PC-9 (cell line): Measurements from ENCODE around the gene SF3B2. TPM values are rescaled to one million over a fixed set of nuclear protein-coding genes. Genes with fewer than 3 reads are reported as not detected.
A peak's percentile ranks its signal among the peaks of the same experiment; 100 is the strongest.

ENCODE experiments used
- BruUV-seq: library from RNA; stranded (reverse); fragments of 400-500 nt; replicated peaks from 2 replicates; lab custom pipeline; 2021; lab: Mats Ljungman, UMichigan
- CTCF ChIA-PET: fragments of 300-600 bp; sonication (Branson Sonifier 250); formaldehyde crosslinking; loops from one replicate; lab custom pipeline; 2022; ENCODE audit warnings: antibody characterized with exemption; lab: Charles Lee
- POLR2A ChIA-PET: fragments of 300-600 bp; sonication (Branson Sonifier 250); formaldehyde crosslinking; loops from one replicate; lab custom pipeline; 2022; ENCODE audit warnings: antibody characterized with exemption; ENCODE audit not compliant: unreplicated experiment; lab: Charles Lee
- DNase-seq, 2 experiments: peaks; one replicate each; pipeline versions ENCODE4 v3.0.0 to v3.0.0-alpha.2; 2015 to 2022; ENCODE audit warnings: mixed read lengths in 1 of 2
- H2AFZ ChIP-seq: fragments of 200-600 bp; sonication (generic); 2 replicates; pipeline ENCODE4 v1.8.1; 2017; ENCODE audit warnings: antibody characterized with exemption
- H3F3A ChIP-seq: fragments of 200-600 bp; sonication (generic); 2 replicates; pipeline ENCODE4 v1.8.1; 2017; ENCODE audit warnings: antibody characterized with exemption, mild to moderate bottlenecking, low read depth; ENCODE audit not compliant: insufficient read depth
- H3K27ac ChIP-seq: fragments of 200-600 bp; sonication (generic); 2 replicates; pipeline ENCODE4 v1.6.1; 2016; ENCODE audit warnings: mixed run types
- H3K27me3 ChIP-seq: fragments of 200-600 bp; sonication (generic); 2 replicates; pipeline ENCODE4 v1.6.1; 2016; ENCODE audit warnings: low read depth, mixed run types; ENCODE audit not compliant: insufficient read depth
- H3K36me3 ChIP-seq: fragments of 200-600 bp; sonication (generic); 2 replicates; pipeline ENCODE4 v1.6.1; 2016; ENCODE audit warnings: low read depth, mixed run types
- H3K4me1 ChIP-seq: fragments of 200-600 bp; sonication (generic); replicated peaks from 2 replicates; pipeline ENCODE4 v1.6.1; 2016; ENCODE audit warnings: mixed run types; ENCODE audit not compliant: insufficient read depth
- H3K4me2 ChIP-seq: fragments of 200-600 bp; sonication (generic); 2 replicates; pipeline ENCODE4 v1.6.1; 2017; ENCODE audit warnings: mixed run types
- H3K4me3 ChIP-seq: fragments of 200-600 bp; sonication (generic); 2 replicates; pipeline ENCODE4 v1.6.1; 2016; ENCODE audit warnings: mixed run types
- H3K79me2 ChIP-seq: fragments of 200-600 bp; sonication (generic); 2 replicates; pipeline ENCODE4 v1.6.1; 2017; ENCODE audit warnings: low read depth, mixed run types
- H3K9me2 ChIP-seq: fragments of 200-600 bp; sonication (generic); 2 replicates; pipeline ENCODE4 v1.8.1; 2017; ENCODE audit warnings: mild to moderate bottlenecking; ENCODE audit not compliant: insufficient read depth
- H3K9me3 ChIP-seq: fragments of 200-600 bp; sonication (generic); 2 replicates; pipeline ENCODE4 v1.8.1; 2016; ENCODE audit warnings: low read depth; ENCODE audit not compliant: insufficient read depth
- H4K20me1 ChIP-seq: fragments of 200-600 bp; sonication (generic); 2 replicates; pipeline ENCODE4 v1.8.1; 2017; ENCODE audit not compliant: insufficient read depth
- CTCF ChIP-seq: fragments of 200-600 bp; sonication (generic); conservative IDR thresholded peaks from 2 replicates; pipeline ENCODE4 v1.6.1; 2017; ENCODE audit warnings: mixed run types, antibody characterized with exemption, mild to moderate bottlenecking, moderate library complexity
- EZH2 ChIP-seq: fragments of 200-600 bp; sonication (generic); IDR thresholded peaks from 2 replicates; pipeline ENCODE4 v1.8.0; 2017; ENCODE audit warnings: antibody characterized with exemption, low read depth
- intact Hi-C: fragments of 100-400 bp; cut with micrococcal nuclease; formaldehyde crosslinking; loops from one replicate; pipeline ENCODE4 v1.10.0; 2022; ENCODE audit not compliant: unreplicated experiment
- total RNA-seq: library from RNA; stranded (reverse); gene quantifications from 2 replicates; pipeline ENCODE4 v1.2.3, GENCODE V29; 2021

SF3B2 gene
- total RNA-seq, 1 experiment from 2014 or later: 224 TPM

GRCh38 chr11:66067640-66068039 lies 15.5 kb downstream of the SF3B2 start:
- POLR2A ChIA-PET: interaction anchor here (0.6 kb wide), 1 partner anchor 65 kb away, joined by 4 read pairs; no protein-coding TSS in a partner anchor
- intact Hi-C loops: loop anchor here (1.0 to 10.0 kb wide), 3 partner anchors 67 to 183 kb away; partner anchors contain the start of gene FIBP
- CTCF ChIA-PET: interaction anchor here (0.7 to 1.8 kb wide), 3 partner anchors 22 to 160 kb away, joined by 3 to 4 read pairs (median 3); no protein-coding TSS in a partner anchor
- Histone ChIP-seq H3K9me2 (no peaks in the 10 kb centered on the region), H3K9me3 (no peaks in the 10 kb centered on the region), H3F3A (peaks cover 70% of the 10 kb centered on the region), H3K4me3 (no peak overlapping the region), H3K36me3 (peaks cover 50% of the 10 kb centered on the region), H3K27ac (no peak overlapping the region; the same call in 1 of the 2 replicates), H2AFZ (no peak overlapping the region), H3K4me1 (peaks cover 22% of the 10 kb centered on the region), H4K20me1 (peaks cover 26% of the 10 kb centered on the region), H3K79me2 (peaks cover 19% of the 10 kb centered on the region), H3K27me3 (no peaks in the 10 kb centered on the region), H3K4me2 (no peak overlapping the region)
- no peak for DNase-seq
- BruUV-seq: no TSS peak
- TF ChIP-seq CTCF: no peak
- no peak for TF ChIP-seq EZH2

DNA sequence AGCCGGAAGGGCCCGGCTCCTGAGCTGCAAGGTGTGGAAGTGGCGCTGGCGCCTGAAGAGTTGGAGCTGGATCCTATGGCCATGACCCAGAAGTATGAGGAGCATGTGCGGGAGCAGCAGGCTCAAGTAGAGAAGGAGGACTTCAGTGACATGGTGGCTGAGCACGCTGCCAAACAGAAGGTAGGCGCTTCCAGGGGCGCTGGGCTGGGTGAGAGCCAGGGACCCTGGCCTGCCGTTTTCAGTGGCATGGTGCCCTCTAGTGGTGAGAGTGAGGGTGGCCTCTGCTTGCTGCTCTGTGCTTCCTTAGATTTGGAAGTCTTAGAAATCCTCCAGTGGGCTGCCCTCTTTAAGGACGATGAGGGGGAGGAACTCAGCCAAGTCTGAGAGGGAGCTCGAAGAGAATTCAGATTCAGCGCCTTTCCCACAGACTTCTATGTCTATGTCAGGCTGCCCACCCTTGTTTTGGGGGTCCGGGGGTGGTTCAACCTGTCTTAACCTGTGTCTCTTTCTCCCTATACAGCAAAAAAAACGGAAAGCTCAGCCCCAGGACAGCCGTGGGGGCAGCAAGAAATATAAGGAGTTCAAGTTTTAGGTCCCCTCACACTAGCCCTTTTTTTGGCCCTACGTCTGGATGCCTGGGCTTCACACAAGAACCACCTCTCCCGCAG lies 16.1 kb downstream of the SF3B2 start:
- H2AFZ ChIP-seq: no peak overlapping the region
- peaks cover 26% of the 10 kb centered on the region for H4K20me1 ChIP-seq
- no TSS peak for BruUV-seq
- POLR2A ChIA-PET: interaction anchor here (0.6 kb wide), 1 partner anchor 65 kb away, joined by 4 read pairs; no protein-coding TSS in a partner anchor
- H3F3A ChIP-seq: peaks cover 70% of the 10 kb centered on the region
- H3K4me3 ChIP-seq: no peak overlapping the region
- TF ChIP-seq CTCF: peak; percentile 97
- no peak for TF ChIP-seq EZH2
- CTCF ChIA-PET: interaction anchor here (0.7 to 1.8 kb wide), 7 partner anchors 13 to 180 kb away, joined by 3 to 25 read pairs (median 4); partner anchors contain the start of gene FIBP
- peaks cover 22% of the 10 kb centered on the region for H3K4me1 ChIP-seq
- peak; percentile 51 to 82 for DNase-seq
- intact Hi-C loops: loop anchor here (1.0 to 10.0 kb wide), 3 partner anchors 66 to 183 kb away; partner anchors contain the start of gene FIBP
- peaks cover 43% of the 10 kb centered on the region for H3K36me3 ChIP-seq
- H3K27ac ChIP-seq: no peak overlapping the region; the same call in 1 of the 2 replicates
- H3K4me2 ChIP-seq: no peak overlapping the region
- H3K9me3 ChIP-seq: no peaks in the 10 kb centered on the region
- peaks cover 25% of the 10 kb centered on the region for H3K79me2 ChIP-seq
- no peaks in the 10 kb centered on the region for H3K27me3 ChIP-seq
- H3K9me2 ChIP-seq: no peaks in the 10 kb centered on the region

GRCh38 chr11:66068923-66069714 lies 17.0 kb downstream of the SF3B2 start:
- Histone ChIP-seq H4K20me1 (peaks cover 26% of the 10 kb centered on the region), H3K27ac (no peak overlapping the region), H2AFZ (no peak overlapping the region), H3K4me2 (peak overlapping the region; percentile 76), H3K9me2 (no peaks in the 10 kb centered on the region), H3K9me3 (no peaks in the 10 kb centered on the region), H3K4me1 (peaks cover 22% of the 10 kb centered on the region), H3K4me3 (peak overlapping the region; percentile 58; the same call in 1 of the 2 replicates), H3F3A (peaks cover 63% of the 10 kb centered on the region), H3K36me3 (peaks cover 38% of the 10 kb centered on the region), H3K27me3 (no peaks in the 10 kb centered on the region), H3K79me2 (peaks cover 25% of the 10 kb centered on the region)
- ChIA-PET CTCF (interaction anchor here (0.6 to 1.8 kb wide), 6 partner anchors 12 to 181 kb away, joined by 3 to 25 read pairs (median 6); partner anchors contain the start of gene FIBP), POLR2A (interaction anchor here (0.7 kb wide), 1 partner anchor 135 kb away, joined by 5 read pairs; no protein-coding TSS in a partner anchor)
- TF ChIP-seq CTCF (no peak; the same call in 1 of the 2 replicates), EZH2 (no peak)
- BruUV-seq: TSS peak; percentile 60
- no peak for DNase-seq
- intact Hi-C loops: loop anchor here (1.0 to 10.0 kb wide), 3 partner anchors 65 to 184 kb away; partner anchors contain the start of gene FIBP
